CD4-positive, alpha-beta T cell treated with Interleukin-15 for 1 hour (primary cell): Measurements from ENCODE around the gene KCND3.

ENCODE experiments used
- DNase-seq: peaks from one replicate; pipeline ENCODE4 v3.0.0-alpha.2; 2020

The KCND3 gene

GRCh38 chr1:111956155-111956771, 33.2 kb downstream of the KCND3 start:
- DNase-seq: no peak

DNA sequence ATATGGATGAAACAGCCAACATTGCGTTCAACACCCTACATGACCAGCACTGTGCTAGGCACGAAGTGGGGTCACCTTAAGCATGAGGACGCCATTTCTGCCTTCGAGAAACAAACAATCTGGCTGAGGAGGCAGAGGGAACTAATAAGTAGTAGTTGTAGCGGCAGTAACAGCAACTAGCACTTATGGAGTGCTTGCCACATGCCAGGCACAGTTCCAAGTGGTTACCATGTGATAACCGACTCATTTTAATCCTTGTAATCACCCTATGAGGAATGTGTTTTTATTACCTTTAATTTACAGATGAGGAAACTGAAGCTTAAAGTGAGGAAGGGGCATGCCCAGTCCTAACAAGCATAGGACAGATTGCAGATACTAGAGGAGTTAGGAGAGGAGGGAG, 33.7 kb downstream of the KCND3 start:
- no peak for DNase-seq

DNA sequence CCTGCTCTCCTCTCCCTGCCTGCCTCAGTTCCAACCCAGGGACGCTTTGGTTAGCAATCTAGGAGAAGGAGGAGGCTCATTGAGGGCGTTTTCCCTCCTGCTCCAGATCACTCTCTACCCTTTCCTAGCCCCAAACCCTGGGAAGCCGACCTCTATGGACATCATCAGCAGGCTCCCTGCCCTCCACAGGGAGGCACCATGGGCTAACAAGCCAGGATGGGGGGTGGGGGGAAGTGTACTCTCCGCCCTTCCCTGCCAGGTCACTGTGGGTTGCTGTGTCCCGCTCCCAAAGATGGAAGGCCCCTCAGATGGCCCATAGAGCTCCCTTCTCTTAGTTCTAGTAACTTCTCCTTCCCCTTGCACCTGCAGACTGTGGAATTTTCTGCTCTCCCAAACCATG, 35.7 kb downstream of the KCND3 start:
- DNase-seq: no peak

GRCh38 chr1:111952125-111952657, 37.3 kb downstream of the KCND3 start:
- DNase-seq: no peak

GRCh38 chr1:111948209-111949171, 41.0 kb downstream of the KCND3 start:
- no peak for DNase-seq

- no peak for DNase-seq
These were observed 45.4 kb downstream of the KCND3 start for GRCh38 chr1:111943846-111944749.

DNA sequence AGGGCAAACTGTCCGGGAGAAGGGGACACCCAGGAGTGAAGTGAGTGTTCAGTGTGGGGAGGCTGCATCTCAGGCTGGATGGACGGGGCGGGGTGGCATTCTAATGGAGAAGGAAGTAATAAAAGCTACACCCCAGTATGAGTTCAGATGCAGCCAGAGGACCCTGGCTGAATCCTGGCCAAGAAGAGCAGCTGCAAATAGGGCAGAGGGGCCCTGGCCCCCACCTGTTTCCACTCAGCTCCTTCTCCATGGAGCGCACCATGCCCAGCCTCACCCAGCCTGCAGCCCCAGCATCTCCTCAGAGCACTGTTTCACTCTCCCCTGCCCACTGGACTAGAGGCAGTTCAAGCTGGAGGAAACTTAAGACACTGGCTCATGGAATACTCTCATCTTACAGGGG, 46.4 kb downstream of the KCND3 start:
- DNase-seq: no peak

- no peak for DNase-seq
These were observed 50.9 kb downstream of the KCND3 start for GRCh38 chr1:111938536-111938935.

GRCh38 chr1:111938123-111938522, 51.3 kb downstream of the KCND3 start:
- no peak for DNase-seq

- no peak for DNase-seq
These were observed 52.2 kb downstream of the KCND3 start for GRCh38 chr1:111937147-111937725.

DNA sequence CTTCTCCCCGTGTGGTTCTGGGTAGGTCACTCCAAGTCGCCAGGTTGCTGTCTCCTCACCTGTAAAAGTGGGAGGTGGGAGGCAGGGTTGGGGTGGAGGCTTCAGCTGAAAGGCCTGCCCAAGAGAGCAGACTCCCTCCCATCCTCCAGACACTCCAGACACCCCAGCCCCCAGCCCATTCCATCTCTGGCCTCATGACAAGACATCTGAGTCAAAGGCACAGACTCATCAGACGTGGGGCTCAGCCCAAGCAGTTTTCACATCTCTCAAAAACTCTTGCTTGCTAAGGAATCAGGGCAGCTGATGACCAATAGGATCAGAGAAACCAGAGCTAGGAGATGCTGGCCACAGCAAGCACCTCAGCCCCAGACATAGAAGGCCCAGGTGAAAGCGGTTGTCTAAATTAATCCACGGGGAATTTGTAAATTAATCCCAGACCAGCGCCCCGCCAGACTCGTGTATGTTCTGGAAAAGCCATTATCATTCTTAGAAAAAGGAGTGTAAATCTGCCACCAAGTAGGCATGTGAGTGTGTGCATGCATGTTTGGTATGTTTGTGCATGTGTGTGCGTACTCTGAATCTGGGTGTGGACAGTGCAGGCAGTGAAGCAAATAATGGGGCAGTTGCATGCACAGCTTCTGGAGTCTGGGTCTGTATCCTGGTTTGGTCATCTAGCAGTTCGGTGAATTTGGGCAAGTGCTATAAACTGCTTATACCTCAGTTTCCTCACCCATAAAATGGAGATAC, 55.2 kb downstream of the KCND3 start:
- DNase-seq: no peak

DNA sequence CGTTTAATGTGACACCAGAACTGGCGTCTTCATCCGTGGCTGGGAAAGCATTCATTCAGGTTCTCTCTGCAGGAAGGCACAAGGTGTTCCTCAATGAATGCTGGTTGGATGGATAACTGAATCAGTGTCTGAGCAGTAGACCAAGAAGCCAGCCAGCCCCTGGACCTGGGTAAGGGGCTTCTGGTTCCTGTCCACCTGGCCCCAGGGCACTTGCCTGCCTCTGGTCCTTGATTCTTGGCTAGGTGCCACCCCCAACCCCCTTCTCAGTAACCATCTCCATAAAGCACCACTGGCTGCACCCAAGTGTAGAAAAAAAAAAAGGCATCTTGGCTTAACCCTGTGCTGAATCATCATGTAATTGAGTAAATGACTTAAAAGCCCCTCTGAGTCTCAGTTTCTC, 59.1 kb downstream of the KCND3 start:
- DNase-seq: no peak

DNA sequence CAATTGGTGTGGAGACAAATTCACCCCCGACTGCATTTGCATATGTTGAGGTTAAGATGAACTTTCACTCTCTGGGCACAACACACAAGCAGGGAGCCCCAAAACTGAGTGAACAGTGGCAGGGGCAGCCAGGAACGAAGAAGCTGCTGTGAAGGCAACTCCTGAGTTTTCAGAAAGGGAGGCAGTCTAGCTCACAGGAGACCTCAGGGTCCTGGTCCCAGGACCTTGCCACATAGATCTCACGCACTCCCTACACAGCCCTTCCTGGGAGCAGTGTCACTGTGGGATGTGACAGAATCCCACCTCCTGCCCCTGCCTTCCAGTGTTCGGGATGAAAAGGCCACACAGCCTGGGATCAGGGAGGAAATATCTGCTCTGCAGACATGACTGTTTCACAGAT, 60.9 kb downstream of the KCND3 start:
- no peak for DNase-seq

DNA sequence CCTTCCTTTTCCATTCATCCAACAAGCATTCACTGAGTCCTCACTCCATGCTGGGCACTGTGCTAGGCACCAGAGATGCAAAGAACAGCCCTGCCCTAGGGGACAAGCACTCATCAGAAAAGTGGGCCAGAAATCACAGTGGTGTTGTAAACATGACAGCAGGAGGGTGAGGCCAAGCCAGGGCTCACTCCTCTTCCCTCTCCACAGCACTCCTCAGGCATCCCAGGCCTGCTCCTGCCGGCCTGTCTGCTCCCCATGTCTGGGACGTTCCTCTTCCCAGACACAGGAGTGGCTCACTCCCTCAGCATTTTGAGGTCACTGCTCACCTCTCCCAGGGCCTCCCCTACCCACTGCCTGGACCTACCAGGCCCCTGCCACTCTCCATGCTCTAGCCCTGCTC, 61.8 kb downstream of the KCND3 start:
- DNase-seq: no peak

GRCh38 chr1:111924786-111925185, 64.7 kb downstream of the KCND3 start:
- no peak for DNase-seq

DNA sequence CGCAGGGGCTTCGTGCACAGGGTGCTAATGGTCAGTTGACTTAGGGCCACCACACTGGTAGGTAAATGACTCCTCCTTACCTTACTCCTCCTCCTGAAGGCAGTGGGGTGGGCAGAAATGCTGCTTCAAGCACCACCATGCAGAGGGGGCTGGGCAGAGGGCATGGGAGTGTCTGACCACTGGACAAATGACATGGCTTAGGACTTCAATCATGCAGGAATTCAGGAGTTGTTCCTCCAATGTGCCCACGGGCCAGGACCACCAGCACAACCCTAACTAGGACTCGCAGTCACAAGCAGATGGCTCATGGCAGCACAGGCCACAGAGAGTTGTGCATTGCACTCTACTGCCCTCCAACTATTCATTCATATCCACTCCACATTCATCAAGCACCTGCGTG, 65.7 kb downstream of the KCND3 start:
- DNase-seq: no peak

GRCh38 chr1:111921948-111922347, 67.5 kb downstream of the KCND3 start:
- no peak for DNase-seq

DNA sequence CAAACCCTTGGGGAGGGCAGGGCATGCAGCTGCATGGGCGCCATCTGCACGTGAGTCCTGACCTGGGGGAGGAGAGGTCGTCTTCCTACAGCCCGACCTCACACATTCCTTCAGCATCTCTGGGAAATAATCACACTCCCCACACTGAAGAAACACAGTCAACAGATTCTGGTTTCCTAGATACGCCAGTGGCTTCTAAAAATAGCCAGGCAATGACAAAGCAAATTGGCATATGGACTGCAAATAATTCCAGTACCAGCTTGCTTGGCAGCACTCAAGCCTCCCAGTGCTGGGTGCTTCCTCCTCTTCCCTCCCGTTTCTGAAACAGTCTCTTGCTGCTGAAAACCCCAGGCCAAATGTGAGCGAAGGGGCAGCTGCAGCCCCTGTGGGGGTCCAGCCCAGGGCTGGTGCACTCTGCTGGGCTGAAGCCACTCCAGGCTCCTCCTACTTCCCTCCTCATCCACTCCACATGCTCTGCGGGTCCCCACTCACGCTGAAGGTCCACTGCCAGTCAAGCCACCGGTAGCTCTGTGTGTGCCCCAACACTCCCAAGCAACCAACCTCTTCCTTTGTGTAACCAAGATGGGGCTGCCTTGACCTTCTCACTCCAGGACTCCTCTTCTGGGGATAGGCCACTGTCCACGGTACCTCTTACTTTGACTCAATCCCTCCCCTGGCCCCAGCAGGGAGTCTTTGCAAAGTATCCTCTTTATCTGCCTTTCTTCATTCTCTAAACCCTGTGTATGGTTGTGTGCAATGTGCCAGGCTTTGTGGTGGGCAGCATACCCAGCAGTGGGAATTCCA, 69.0 kb downstream of the KCND3 start:
- no peak for DNase-seq

DNA sequence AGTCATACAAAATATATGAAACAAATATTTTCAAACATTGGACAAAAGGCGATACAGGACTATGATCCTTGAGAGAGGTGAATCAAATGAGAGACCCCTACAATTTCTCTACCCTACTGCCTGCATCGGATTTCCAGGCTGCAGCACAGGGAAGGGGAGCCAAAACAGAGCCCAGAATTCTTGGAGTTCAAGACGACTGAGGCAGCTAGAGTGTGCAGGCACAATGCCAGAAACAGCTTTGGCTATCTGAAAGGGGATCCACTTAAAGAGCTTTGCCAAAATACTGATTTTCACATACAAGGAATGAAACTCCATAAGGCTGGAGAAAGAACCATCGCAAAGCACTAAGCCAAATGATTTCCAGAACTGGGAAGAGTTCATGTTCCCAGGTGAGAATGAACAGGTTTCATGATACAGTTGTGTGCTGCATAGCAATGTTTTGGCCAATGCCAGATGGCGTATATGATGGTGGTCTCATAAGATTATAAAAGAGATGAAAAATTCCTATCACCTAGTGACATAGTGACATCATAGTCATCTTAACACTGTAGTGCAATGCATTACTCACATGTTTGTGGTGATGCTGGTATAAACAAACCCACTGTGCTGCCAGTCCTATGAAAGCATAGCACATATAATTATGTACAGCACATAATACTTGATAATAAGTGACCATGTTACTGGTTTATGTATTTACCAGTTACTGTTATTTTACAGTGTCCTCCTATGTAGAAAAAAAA, 77.5 kb downstream of the KCND3 start:
- no peak for DNase-seq

- DNase-seq: no peak
These were observed 78.4 kb downstream of the KCND3 start for GRCh38 chr1:111911061-111911460.
